Breast epithelium (tissue), 4 donors: ENCODE results near the gene PPM1J. TPM values are rescaled to one million over a fixed set of nuclear protein-coding genes. Genes with fewer than 3 reads are reported as not detected.

Source experiments
- DNase-seq, 2 donors: peaks; one replicate each; pipeline ENCODE4 v3.0.0-alpha.2; 2019; ENCODE audit warnings: low spot score in 2 of 2
- H3K27ac ChIP-seq, 2 donors: fragments of 200-600 bp; sonication (generic) in 1 of 2; one replicate each; pipeline ENCODE4 v1.5.1; 2016 to 2019; ENCODE audit warnings: mild to moderate bottlenecking in 1 of 2
- H3K27me3 ChIP-seq, 2 donors: fragments of 200-600 bp; sonication (generic) in 1 of 2; one replicate each; pipeline versions ENCODE4 v1.5.1 to v1.6.0; 2017 to 2019; ENCODE audit warnings: control low read depth in 1 of 2, mild to moderate bottlenecking in 1 of 2
- H3K36me3 ChIP-seq: fragments of 200-600 bp; one replicate; pipeline ENCODE4 v1.5.1; 2019
- H3K4me1 ChIP-seq, 2 donors: fragments of 200-600 bp; sonication (generic); one replicate each; pipeline ENCODE4 v1.5.1; 2016 to 2019; ENCODE audit warnings: control low read depth in 1 of 2
- H3K4me3 ChIP-seq, 3 donors: fragments of 200-600 bp; sonication (generic); 1 replicate in 2 of 3; 2 replicates in 1 of 3; pipeline ENCODE4 v1.5.1; 2016 to 2019; ENCODE audit warnings: mild to moderate bottlenecking in 3 of 3, moderate library complexity in 2 of 3
- H3K9me3 ChIP-seq, 2 donors: fragments of 200-600 bp; sonication (generic) in 1 of 2; one replicate each; pipeline ENCODE4 v1.5.1; 2016 to 2019; ENCODE audit warnings: control low read depth in 1 of 2
- POLR2A ChIP-seq: fragments of 450-650 bp; IDR thresholded peaks from one replicate; pipeline ENCODE4 v1.6.1; 2016; ENCODE audit warnings: antibody characterized with exemption, mild to moderate bottlenecking, moderate library complexity
- POLR2AphosphoS5 ChIP-seq, 3 donors: sonication (generic); formaldehyde crosslinking; IDR thresholded peaks; one replicate each; pipeline ENCODE4 v1.6.1; 2017; ENCODE audit warnings: antibody characterized with exemption in 3 of 3
- intact Hi-C: fragments of 100-400 bp; cut with DNase I; formaldehyde crosslinking; loops from one replicate; pipeline ENCODE4 v1.15.1; 2023; ENCODE audit warnings: low total_unique reads
- total RNA-seq, 3 donors: library from RNA; depleted of rRNA; stranded (reverse); fragments of >200 nt; gene quantifications; one replicate each; pipeline ENCODE4 v1.1.0, GENCODE V29; 2016
- TF ChIP-seq, protein P1 (sequence below), 3 donors: fragments of 450-650 bp; IDR thresholded peaks; one replicate each; pipeline ENCODE4 v1.5.1; 2016 to 2017; ENCODE audit warnings: antibody characterized with exemption in 3 of 3, mild to moderate bottlenecking in 3 of 3, moderate library complexity in 3 of 3

PPM1J gene
- total RNA-seq, 3 donors from 2014 or later, result 0.32 to 5.3 (median 4.9) TPM

DNA sequence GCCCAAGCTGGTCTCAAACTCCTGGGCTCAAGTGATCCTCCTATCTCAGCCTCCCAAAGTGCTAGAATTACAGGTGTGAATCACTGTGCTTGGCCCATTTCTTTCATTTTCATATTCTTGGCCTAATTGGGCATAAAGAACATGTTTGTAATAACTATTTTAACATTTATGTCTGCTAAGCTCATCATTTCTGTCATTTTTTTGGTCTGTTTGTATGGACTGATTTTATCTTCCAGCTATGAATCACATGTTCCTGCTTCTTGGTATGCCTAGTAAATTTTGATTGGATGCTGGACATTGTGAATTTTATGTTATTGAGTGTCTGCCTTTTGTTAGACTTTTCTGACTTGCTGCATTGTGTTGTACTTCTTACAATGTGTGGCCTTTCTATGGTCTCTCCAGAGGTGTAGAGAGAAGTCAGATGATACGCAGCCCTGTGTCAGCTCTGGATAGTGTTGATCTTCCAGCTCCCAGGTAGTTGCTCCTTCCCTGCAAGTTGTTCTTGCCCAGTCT, 39.0 kb upstream of the PPM1J start:
- H3K4me1 ChIP-seq, result no peaks in the 10 kb centered on the region
- no peaks in the 10 kb centered on the region for H3K27me3 ChIP-seq
- H3K4me3 ChIP-seq, result no peak overlapping the region
- H3K9me3 ChIP-seq, result peaks cover 0 to 6% of the 10 kb centered on the region in 2 donors
- H3K36me3 ChIP-seq, result no peaks in the 10 kb centered on the region
- TF ChIP-seq POLR2A, result no peak
- TF ChIP-seq POLR2AphosphoS5 (IDR thresholded peaks at IDR 0.05), result no peak
- TF ChIP-seq, protein P1, sequence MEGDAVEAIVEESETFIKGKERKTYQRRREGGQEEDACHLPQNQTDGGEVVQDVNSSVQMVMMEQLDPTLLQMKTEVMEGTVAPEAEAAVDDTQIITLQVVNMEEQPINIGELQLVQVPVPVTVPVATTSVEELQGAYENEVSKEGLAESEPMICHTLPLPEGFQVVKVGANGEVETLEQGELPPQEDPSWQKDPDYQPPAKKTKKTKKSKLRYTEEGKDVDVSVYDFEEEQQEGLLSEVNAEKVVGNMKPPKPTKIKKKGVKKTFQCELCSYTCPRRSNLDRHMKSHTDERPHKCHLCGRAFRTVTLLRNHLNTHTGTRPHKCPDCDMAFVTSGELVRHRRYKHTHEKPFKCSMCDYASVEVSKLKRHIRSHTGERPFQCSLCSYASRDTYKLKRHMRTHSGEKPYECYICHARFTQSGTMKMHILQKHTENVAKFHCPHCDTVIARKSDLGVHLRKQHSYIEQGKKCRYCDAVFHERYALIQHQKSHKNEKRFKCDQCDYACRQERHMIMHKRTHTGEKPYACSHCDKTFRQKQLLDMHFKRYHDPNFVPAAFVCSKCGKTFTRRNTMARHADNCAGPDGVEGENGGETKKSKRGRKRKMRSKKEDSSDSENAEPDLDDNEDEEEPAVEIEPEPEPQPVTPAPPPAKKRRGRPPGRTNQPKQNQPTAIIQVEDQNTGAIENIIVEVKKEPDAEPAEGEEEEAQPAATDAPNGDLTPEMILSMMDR (IDR thresholded peaks at IDR 0.05), result no peak
- intact Hi-C loops, result loop anchor here (5.0 kb wide), 1 partner anchor 918 kb away; no protein-coding TSS in a partner anchor
- no peak for DNase-seq
- H3K27ac ChIP-seq, result no peak overlapping the region

- intact Hi-C loops, result no loop called here
- TF ChIP-seq, protein P1 (IDR thresholded peaks at IDR 0.05), result no peak
- no peak for TF ChIP-seq POLR2A
- TF ChIP-seq POLR2AphosphoS5 (IDR thresholded peaks at IDR 0.05), result no peak
- no peak overlapping the region for H3K4me3 ChIP-seq
Measured at GRCh38 chr1:112748396-112748795, 33.3 kb upstream of the PPM1J start.

DNA sequence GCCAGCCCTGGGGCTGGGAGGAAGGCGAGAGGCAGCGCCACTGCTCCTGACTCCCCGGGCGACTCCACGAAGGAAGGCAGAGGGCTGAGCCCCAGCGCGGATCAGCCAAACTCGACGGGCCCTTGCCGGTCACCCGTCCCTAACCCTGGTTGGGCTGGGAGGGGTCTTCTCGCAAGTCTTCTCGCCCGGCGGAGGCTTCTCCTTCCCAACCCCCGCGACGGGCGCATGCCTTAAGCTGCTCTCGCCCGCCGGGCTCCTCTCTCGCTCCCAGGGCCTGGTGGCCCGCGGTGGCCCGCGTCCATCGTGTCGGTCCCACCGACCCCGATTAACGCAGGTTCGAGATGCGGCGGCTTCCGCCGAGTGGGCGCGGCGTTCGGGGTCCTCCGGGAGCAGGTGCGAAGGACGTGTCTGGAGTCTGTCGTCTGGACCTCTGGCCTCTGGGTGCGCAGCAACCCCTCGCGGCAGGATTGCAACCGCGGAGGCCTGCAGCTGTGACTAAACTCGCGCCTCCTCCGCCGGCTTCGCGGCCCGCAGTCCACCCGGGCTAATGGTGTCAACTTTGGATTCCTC, 29.0 kb upstream of the PPM1J start:
- intact Hi-C loops, result no loop called here
- H3K4me1 ChIP-seq, result no peaks in the 10 kb centered on the region
- TF ChIP-seq, protein P1 (IDR thresholded peaks at IDR 0.05), result no peak
- no peak for TF ChIP-seq POLR2A
- TF ChIP-seq POLR2AphosphoS5 (IDR thresholded peaks at IDR 0.05), result no peak
- peak overlapping the region; percentile 21 to 61 (median 35) for H3K4me3 ChIP-seq
- no peak overlapping the region for H3K27ac ChIP-seq
- H3K36me3 ChIP-seq, result no peaks in the 10 kb centered on the region
- DNase-seq, result no peak
- H3K27me3 ChIP-seq, result peaks cover 5 to 18% of the 10 kb centered on the region in 2 donors
- no peaks in the 10 kb centered on the region for H3K9me3 ChIP-seq

More at GRCh38 chr1:112748396-112748795, 33.3 kb upstream of the PPM1J start:
- Histone ChIP-seq H3K27me3 (peaks cover 5 to 11% of the 10 kb centered on the region in 2 donors), H3K4me1 (no peaks in the 10 kb centered on the region), H3K27ac (no peak overlapping the region), H3K9me3 (no peaks in the 10 kb centered on the region), H3K36me3 (no peaks in the 10 kb centered on the region)
- no peak for DNase-seq

DNA sequence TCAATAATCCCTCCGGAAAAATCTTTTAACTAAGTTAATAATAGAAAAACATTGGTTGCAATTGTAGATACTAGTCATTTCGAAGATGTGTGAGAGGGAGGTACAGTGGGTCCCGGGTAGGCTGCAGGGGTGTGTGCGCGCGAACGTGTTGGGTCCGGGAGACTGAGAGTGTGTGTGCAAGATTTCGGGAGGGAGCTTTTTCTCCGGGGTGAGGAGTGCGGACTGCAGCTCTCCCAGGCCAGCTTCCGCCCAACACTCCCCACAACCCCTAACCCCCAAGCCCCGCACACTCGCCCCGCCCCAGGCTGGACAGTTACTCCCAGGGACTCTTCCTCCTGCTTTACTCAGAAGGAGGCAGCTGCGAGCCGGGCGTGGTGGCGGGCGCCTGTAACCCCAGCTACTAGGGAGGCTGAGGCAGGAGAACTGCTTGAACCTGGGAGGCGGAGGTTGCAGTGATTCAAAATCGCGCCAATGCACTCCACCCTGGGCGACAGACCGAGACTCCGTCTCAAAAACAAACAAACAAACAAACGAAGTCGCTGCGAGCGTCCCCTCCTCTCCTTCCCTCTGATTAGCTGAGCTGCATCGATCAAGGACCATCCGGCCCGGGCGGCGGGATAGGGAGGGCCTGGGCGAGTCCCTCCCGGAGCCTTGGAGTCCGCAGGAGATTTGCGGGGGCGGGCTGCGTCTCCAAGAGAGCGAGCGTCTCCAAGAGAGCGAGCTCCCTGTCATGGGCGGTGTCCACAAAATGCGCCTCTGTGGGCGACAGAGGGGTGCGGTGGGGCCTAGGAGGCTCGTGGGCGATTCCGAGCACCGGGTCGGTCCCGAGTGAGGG, 28.3 kb upstream of the PPM1J start:
- Histone ChIP-seq H3K27ac (no peak overlapping the region), H3K4me3 (peak overlapping the region; percentile 21 to 61 (median 35)), H3K27me3 (peaks cover 5 to 18% of the 10 kb centered on the region in 2 donors), H3K9me3 (no peaks in the 10 kb centered on the region), H3K4me1 (no peaks in the 10 kb centered on the region), H3K36me3 (no peaks in the 10 kb centered on the region)
- no peak for TF ChIP-seq POLR2A
- TF ChIP-seq, protein P1 (IDR thresholded peaks at IDR 0.05), result no peak
- no peak for TF ChIP-seq POLR2AphosphoS5 (IDR thresholded peaks at IDR 0.05)
- no peak for DNase-seq
- intact Hi-C loops, result no loop called here

DNA sequence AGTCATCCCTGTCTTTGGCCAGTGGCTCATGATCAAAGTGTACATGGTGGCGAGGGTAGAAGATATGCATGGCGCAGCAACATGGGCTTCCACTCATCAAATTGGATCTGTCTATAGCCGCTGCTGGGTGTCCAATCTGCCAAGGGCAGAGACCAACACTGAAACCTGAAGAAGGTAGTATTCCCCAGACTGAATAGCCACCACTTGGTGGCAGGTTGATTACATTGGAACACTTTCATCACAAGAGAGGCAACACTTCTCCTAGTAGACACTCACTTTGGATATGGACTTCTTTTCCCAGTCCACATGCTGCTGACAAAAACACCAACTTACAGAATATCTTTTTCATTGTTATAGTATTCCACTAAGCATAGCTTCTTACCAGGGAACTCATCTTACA, 22.4 kb upstream of the PPM1J start:
- H3K36me3 ChIP-seq, result no peaks in the 10 kb centered on the region
- H3K4me1 ChIP-seq, result no peaks in the 10 kb centered on the region
- TF ChIP-seq, protein P1 (IDR thresholded peaks at IDR 0.05), result no peak
- TF ChIP-seq POLR2A (no peak), POLR2AphosphoS5 (IDR thresholded peaks at IDR 0.05) (no peak)
- intact Hi-C loops, result no loop called here
- no peak overlapping the region for H3K27ac ChIP-seq
- DNase-seq, result no peak
- H3K4me3 ChIP-seq, result no peak overlapping the region
- no peaks in the 10 kb centered on the region for H3K9me3 ChIP-seq
- H3K27me3 ChIP-seq, result peaks cover 0 to 3% of the 10 kb centered on the region in 2 donors
